ENCODE data around the gene LTBP1.

The LTBP1 gene

DNA sequence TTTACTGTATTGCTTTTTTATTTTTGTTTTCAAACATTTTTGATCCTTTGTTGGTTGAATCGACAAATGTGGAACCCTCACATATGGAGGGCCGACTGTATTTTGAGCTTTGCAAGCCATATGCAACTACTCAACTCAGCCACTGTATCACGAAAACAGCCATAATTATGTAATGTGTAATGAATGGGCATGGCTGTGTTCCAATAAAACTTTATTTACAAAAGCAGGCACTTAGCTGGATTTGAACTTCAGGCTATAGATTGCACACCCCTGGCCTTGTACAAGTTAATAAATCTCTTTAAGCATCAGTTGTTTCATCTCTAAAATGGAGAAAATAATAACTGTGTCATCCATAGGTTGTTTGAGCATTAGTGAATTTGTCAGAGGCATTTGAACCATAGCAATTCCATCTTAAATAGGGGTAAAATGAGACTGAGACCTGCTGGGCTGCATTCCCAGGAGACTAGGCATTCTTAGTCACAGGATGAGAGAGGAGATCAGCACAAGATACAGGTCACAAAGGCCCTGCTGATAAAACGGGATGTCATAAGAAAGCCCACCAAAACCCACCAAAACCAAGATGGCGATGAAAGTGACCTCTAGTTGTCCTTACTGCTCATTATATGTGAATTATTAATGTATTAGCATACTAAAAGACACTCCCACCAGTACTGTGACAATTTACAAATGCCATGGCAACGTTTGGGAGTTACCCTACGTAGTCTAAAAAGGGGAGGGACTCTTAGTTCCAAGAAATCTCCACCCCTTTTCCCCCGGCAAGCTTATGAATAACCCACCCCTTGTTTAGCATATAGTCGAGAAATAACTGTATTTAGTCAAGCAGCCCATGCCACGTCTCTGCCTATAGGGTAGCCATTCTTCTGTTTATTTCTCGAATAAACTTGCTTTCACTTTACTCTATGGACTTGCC is 13.7 kb upstream of the LTBP1 start:
- Histone ChIP-seq H3K27me3 (ENCODE audit: insufficient read depth, low read length, poor library complexity) (no peaks in the 10 kb centered on the region), H2AK5ac (ENCODE audit: low read length) (no peak overlapping the region), H3K79me1 (ENCODE audit: low read length) (no peaks in the 10 kb centered on the region), H3K56ac (ENCODE audit: low read length) (no peak overlapping the region), H3K4me2 (ENCODE audit: low read length) (no peak overlapping the region), H3K18ac (ENCODE audit: low read length) (no peak overlapping the region), H3K4me3 (ENCODE audit: low read length) (no peak overlapping the region), H4K8ac (ENCODE audit: low read depth, low read length) (no peak overlapping the region), H3K4ac (ENCODE audit: low read depth, low read length) (no peak overlapping the region), H3K9ac (ENCODE audit: low read length) (no peak overlapping the region), H2BK120ac (ENCODE audit: low read depth, low read length) (no peak overlapping the region), H3K36me3 (ENCODE audit: control insufficient read depth, insufficient read depth, low read length) (no peaks in the 10 kb centered on the region), H3K27ac (ENCODE audit: low read depth, low read length) (no peak overlapping the region), H3K4me1 (ENCODE audit: control insufficient read depth, low read depth, low read length) (peaks cover 4% of the 10 kb centered on the region), H4K5ac (ENCODE audit: low read length) (no peak overlapping the region), H2BK5ac (ENCODE audit: low read length) (no peak overlapping the region), H2BK15ac (replicated peaks; ENCODE audit: low read depth) (no peak overlapping the region), H3K79me2 (ENCODE audit: control insufficient read depth, insufficient read depth, low read length) (no peaks in the 10 kb centered on the region), H3K23ac (ENCODE audit: low read length) (no peak overlapping the region)
- no CpG with 5 or more reads among the region's 11 CpGs for WGBS (ENCODE audit: extremely low coverage, insufficient coverage, low lambda C conversion rate)
- DNase-seq, result peak; percentile 63

DNA sequence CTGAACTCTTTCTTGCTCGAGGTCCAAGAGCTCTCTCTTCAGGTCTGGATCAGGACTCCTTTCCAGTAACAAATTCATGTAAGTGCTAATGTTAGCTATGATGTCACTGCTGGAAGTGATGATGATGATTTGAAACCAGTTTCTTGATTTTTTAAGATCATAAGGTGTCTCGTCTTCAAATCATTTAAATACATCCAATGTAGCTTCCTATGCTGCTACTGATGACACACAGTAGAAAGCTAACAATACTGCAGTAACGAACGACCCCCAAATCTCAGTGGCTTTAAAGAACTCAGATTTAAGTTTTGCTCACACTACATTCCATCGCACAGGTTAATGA is 13.0 kb upstream of the LTBP1 start:
- Histone ChIP-seq H2BK120ac (ENCODE audit: low read depth, low read length) (no peak overlapping the region), H2BK15ac (replicated peaks; ENCODE audit: low read depth) (no peak overlapping the region), H3K36me3 (ENCODE audit: control insufficient read depth, insufficient read depth, low read length) (no peaks in the 10 kb centered on the region), H3K18ac (ENCODE audit: low read length) (no peak overlapping the region), H3K4me2 (ENCODE audit: low read length) (no peak overlapping the region), H2AK5ac (ENCODE audit: low read length) (no peak overlapping the region), H3K9ac (ENCODE audit: low read length) (no peak overlapping the region), H4K5ac (ENCODE audit: low read length) (no peak overlapping the region), H3K79me1 (ENCODE audit: low read length) (no peaks in the 10 kb centered on the region), H3K4me1 (ENCODE audit: control insufficient read depth, low read depth, low read length) (peaks cover 4% of the 10 kb centered on the region), H3K4ac (ENCODE audit: low read depth, low read length) (no peak overlapping the region), H3K27ac (ENCODE audit: low read depth, low read length) (no peak overlapping the region), H2BK5ac (ENCODE audit: low read length) (no peak overlapping the region), H3K27me3 (ENCODE audit: insufficient read depth, low read length, poor library complexity) (no peaks in the 10 kb centered on the region), H3K4me3 (ENCODE audit: low read length) (no peak overlapping the region), H4K8ac (ENCODE audit: low read depth, low read length) (no peak overlapping the region), H3K79me2 (ENCODE audit: control insufficient read depth, insufficient read depth, low read length) (no peaks in the 10 kb centered on the region), H3K23ac (ENCODE audit: low read length) (no peak overlapping the region), H3K56ac (ENCODE audit: low read length) (no peak overlapping the region)
- WGBS (ENCODE audit: extremely low coverage, insufficient coverage, low lambda C conversion rate), result no CpG with 5 or more reads among the region's 5 CpGs
- no peak for DNase-seq

DNA sequence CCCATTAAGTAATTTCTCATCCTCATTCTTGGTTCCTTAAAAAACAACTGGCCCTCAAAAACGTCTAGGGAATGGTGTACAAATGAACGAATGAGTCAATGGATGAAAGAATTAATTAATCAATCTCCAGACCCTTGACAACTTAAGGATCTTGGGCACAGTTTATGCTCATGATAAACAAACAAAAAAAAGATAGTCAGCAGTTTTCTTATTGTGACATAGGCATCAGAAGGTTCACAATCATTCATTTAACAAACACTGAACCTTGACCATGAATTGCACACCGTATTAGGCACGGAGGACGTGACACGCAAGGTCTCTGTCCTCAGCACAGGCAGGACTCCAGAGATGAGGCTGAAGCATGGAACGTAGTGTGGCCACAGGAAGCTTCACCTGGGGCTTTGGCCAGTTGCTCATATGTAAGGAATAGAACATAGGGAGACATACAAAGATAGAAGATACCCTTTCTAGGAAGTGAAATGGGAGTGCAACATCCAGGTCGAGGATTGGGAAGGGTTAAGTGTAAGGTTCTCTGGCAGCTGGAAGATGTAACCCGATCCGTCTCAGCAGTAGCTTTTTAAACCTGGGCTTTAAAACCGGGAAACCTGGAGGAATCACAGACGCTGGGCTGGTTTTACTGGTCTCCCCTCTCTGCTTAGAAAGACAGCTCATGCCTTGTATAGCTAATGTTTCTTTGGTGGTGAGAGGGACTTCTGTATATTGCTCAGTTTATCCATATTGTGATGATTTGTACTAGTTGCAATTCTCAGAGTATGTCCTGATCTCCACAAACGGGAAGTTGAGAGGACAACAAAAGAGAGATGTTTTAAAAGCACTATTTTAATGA is 8.9 kb upstream of the LTBP1 start:
- H3K4ac ChIP-seq (ENCODE audit: low read depth, low read length), result no peak overlapping the region
- H2BK15ac ChIP-seq (replicated peaks; ENCODE audit: low read depth), result no peak overlapping the region
- no peak overlapping the region for H3K27ac ChIP-seq (ENCODE audit: low read depth, low read length)
- no peaks in the 10 kb centered on the region for H3K27me3 ChIP-seq (ENCODE audit: insufficient read depth, low read length, poor library complexity)
- H3K4me2 ChIP-seq (ENCODE audit: low read length), result no peak overlapping the region
- H3K79me2 ChIP-seq (ENCODE audit: control insufficient read depth, insufficient read depth, low read length), result no peaks in the 10 kb centered on the region
- H3K4me1 ChIP-seq (ENCODE audit: control insufficient read depth, low read depth, low read length), result peaks cover 2% of the 10 kb centered on the region
- H3K9ac ChIP-seq (ENCODE audit: low read length), result no peak overlapping the region
- no CpG with 5 or more reads among the region's 13 CpGs for WGBS (ENCODE audit: extremely low coverage, insufficient coverage, low lambda C conversion rate)
- H3K18ac ChIP-seq (ENCODE audit: low read length), result no peak overlapping the region
- H3K79me1 ChIP-seq (ENCODE audit: low read length), result no peaks in the 10 kb centered on the region
- H3K4me3 ChIP-seq (ENCODE audit: low read length), result no peak overlapping the region
- H2BK5ac ChIP-seq (ENCODE audit: low read length), result peak overlapping the region; percentile 70
- H4K5ac ChIP-seq (ENCODE audit: low read length), result no peak overlapping the region
- H3K56ac ChIP-seq (ENCODE audit: low read length), result peak overlapping the region; percentile 61
- no peaks in the 10 kb centered on the region for H3K36me3 ChIP-seq (ENCODE audit: control insufficient read depth, insufficient read depth, low read length)
- H3K23ac ChIP-seq (ENCODE audit: low read length), result no peak overlapping the region
- H2AK5ac ChIP-seq (ENCODE audit: low read length), result no peak overlapping the region
- H4K8ac ChIP-seq (ENCODE audit: low read depth, low read length), result no peak overlapping the region
- DNase-seq, result peak; percentile 87
- H2BK120ac ChIP-seq (ENCODE audit: low read depth, low read length), result no peak overlapping the region

DNA sequence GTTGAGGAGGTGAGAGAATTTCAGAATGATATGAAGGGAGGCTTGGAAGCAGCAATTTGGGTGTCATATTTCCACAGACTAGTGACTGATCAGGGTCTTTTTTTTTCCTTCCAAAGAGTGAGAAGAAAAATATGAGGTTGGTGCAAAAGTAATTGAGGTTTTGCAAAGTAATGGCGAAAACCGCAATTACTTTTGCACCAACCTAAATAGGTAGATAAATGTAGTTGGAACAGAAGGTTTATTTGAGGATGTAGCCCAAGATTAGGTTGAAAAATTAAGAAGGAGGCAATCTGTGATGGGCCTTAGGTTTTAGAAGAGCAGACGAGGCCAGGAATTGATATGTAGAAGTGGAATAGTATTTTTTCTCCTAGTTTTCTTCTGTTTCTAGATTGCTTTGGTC is 7.8 kb upstream of the LTBP1 start:
- Histone ChIP-seq H3K56ac (ENCODE audit: low read length) (no peak overlapping the region), H3K4ac (ENCODE audit: low read depth, low read length) (no peak overlapping the region), H3K4me1 (ENCODE audit: control insufficient read depth, low read depth, low read length) (peaks cover 2% of the 10 kb centered on the region), H3K36me3 (ENCODE audit: control insufficient read depth, insufficient read depth, low read length) (no peaks in the 10 kb centered on the region), H3K27me3 (ENCODE audit: insufficient read depth, low read length, poor library complexity) (no peaks in the 10 kb centered on the region), H3K4me3 (ENCODE audit: low read length) (no peak overlapping the region), H3K4me2 (ENCODE audit: low read length) (no peak overlapping the region), H4K8ac (ENCODE audit: low read depth, low read length) (no peak overlapping the region), H3K23ac (ENCODE audit: low read length) (no peak overlapping the region), H2BK15ac (replicated peaks; ENCODE audit: low read depth) (peak overlapping the region; percentile 64), H2BK5ac (ENCODE audit: low read length) (no peak overlapping the region), H3K27ac (ENCODE audit: low read depth, low read length) (no peak overlapping the region), H3K79me2 (ENCODE audit: control insufficient read depth, insufficient read depth, low read length) (no peaks in the 10 kb centered on the region), H3K9ac (ENCODE audit: low read length) (no peak overlapping the region), H2BK120ac (ENCODE audit: low read depth, low read length) (no peak overlapping the region), H3K79me1 (ENCODE audit: low read length) (no peaks in the 10 kb centered on the region), H4K5ac (ENCODE audit: low read length) (no peak overlapping the region), H3K18ac (ENCODE audit: low read length) (no peak overlapping the region), H2AK5ac (ENCODE audit: low read length) (no peak overlapping the region)
- no CpG with 5 or more reads among the region's 3 CpGs for WGBS (ENCODE audit: extremely low coverage, insufficient coverage, low lambda C conversion rate)
- DNase-seq, result no peak

DNA sequence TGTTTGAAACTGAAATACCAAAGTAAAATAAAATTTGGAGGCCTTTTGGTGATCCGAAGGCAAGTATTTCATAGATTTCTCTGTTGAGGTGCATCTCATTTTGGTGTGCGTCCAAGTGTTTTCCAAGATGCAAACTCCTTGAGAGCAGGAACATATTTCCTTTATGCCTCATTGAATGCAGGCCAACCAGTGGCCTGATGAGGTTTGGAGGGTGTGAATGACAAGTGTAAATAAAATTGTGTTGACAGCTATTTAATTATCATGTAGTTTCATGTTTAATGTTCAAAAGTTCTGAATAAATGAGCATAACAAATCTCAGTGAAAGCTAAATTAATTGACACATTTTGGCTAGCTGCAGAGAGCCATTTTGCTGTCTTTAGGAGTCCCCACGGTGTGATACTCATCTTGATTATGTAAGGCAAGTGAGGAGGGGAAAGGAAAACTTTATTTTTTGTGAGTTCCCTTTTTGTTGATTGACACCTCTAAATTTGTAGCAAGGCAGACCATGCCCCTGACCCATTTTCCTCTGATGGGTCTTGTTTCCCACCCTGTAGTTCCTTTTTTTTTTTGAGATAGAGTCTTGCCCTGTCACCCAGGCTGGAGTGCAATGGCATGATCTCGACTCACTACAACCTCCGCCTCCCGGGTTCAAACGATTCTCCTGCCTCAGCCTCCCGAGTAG is 6.3 kb upstream of the LTBP1 start:
- Histone ChIP-seq H2BK120ac (ENCODE audit: low read depth, low read length) (no peak overlapping the region), H3K56ac (ENCODE audit: low read length) (no peak overlapping the region), H3K23ac (ENCODE audit: low read length) (no peak overlapping the region), H3K79me2 (ENCODE audit: control insufficient read depth, insufficient read depth, low read length) (no peaks in the 10 kb centered on the region), H3K4me2 (ENCODE audit: low read length) (no peak overlapping the region), H3K4me3 (ENCODE audit: low read length) (no peak overlapping the region), H2BK5ac (ENCODE audit: low read length) (no peak overlapping the region), H3K27me3 (ENCODE audit: insufficient read depth, low read length, poor library complexity) (no peaks in the 10 kb centered on the region), H3K4me1 (ENCODE audit: control insufficient read depth, low read depth, low read length) (peaks cover 2% of the 10 kb centered on the region), H4K5ac (ENCODE audit: low read length) (no peak overlapping the region), H4K8ac (ENCODE audit: low read depth, low read length) (peak overlapping the region; percentile 44), H3K79me1 (ENCODE audit: low read length) (no peaks in the 10 kb centered on the region), H3K9ac (ENCODE audit: low read length) (no peak overlapping the region), H3K36me3 (ENCODE audit: control insufficient read depth, insufficient read depth, low read length) (no peaks in the 10 kb centered on the region), H2BK15ac (replicated peaks; ENCODE audit: low read depth) (no peak overlapping the region), H2AK5ac (ENCODE audit: low read length) (no peak overlapping the region), H3K4ac (ENCODE audit: low read depth, low read length) (peak overlapping the region; percentile 49), H3K27ac (ENCODE audit: low read depth, low read length) (no peak overlapping the region), H3K18ac (ENCODE audit: low read length) (no peak overlapping the region)
- DNase-seq, result no peak
- WGBS (ENCODE audit: extremely low coverage, insufficient coverage, low lambda C conversion rate), result no CpG with 5 or more reads among the region's 8 CpGs

Data from mesendoderm (in vitro differentiated cells).